Activated T-cell treated with anti-CD3 and anti-CD28 coated beads for 48 hours (primary cell): ENCODE data around the gene BEX4.

Source experiments
- DNase-seq: peaks from one replicate; pipeline ENCODE4 v3.0.0-alpha.2; 2020; ENCODE audit warnings: low read depth

Gene BEX4

GRCh38 chrX:103240155-103240554 is 25.2 kb downstream of the BEX4 start:
- no peak for DNase-seq

- DNase-seq, result no peak
Measured at GRCh38 chrX:103248553-103248952, 33.6 kb downstream of the BEX4 start.

DNA sequence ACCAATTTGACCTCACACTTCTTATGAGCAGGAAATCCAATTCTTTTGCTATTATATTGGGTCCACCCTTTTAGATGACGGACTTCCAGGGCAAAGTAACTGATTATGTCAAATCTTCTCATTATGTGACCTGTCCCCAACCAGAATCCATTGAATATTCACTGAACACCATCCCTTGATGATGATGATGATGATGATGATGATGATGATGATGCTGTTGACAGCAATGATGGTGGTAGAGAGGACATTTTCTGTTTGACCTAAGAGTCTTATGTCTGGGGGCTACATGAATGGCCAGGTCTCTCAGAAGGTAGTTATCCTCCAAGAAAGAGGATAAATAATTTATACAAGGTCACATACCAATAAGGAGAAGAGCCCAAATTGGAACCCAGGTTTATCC is 34.9 kb downstream of the BEX4 start:
- no peak for DNase-seq

- no peak for DNase-seq
Measured at GRCh38 chrX:103250977-103251376, 36.1 kb downstream of the BEX4 start.

DNA sequence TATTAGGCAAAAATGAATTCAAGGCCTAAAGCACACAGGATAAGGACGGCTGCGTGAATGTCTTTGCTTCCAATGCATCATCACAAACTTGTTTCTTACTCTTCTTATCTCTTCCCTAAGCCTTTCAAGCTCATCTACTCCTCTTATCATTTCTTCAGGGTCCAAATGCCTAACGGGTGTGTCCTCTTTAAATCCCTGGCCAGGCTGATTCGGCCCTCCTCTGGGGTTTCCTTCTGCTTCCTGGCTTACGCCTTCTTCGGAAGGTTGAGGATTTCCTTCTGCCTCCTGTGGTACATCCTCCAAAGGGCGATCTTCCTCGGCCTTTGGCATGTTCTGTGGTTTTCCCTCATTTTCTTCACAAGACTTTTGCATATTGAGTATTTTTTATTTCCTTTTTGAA is 38.7 kb downstream of the BEX4 start:
- DNase-seq, result no peak

DNA sequence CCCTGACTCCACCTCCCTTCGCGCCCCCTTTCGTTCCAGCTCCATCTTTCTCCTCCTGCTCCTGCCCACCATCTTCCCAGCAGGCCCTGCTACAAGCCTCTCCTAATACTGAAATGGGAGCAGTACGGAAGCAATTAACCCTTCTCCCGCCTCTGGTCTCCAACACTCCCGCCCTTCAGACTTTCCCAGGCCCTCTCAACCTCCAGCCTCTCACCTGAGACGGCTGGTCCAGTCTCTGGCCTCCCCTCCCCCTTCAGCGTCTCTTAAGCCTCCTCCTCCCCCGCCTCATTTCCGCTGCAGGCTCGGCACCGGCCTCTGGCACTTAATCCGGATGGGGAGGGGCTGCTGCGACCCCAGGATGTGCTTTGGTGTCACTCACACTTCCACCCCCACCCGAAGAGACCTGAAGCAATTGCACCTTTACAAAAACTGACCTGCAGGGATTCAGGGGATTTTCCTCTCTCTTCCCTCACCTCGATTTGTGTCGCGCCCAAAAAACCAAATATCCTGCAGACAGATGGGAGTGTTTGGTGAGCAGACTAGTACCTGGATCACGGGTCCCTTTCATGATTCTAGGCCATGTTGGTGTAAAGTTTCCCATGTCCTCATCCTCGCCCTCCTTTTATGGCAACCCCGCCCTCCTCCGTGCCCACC is 39.4 kb downstream of the BEX4 start:
- peak; percentile 27 for DNase-seq

DNA sequence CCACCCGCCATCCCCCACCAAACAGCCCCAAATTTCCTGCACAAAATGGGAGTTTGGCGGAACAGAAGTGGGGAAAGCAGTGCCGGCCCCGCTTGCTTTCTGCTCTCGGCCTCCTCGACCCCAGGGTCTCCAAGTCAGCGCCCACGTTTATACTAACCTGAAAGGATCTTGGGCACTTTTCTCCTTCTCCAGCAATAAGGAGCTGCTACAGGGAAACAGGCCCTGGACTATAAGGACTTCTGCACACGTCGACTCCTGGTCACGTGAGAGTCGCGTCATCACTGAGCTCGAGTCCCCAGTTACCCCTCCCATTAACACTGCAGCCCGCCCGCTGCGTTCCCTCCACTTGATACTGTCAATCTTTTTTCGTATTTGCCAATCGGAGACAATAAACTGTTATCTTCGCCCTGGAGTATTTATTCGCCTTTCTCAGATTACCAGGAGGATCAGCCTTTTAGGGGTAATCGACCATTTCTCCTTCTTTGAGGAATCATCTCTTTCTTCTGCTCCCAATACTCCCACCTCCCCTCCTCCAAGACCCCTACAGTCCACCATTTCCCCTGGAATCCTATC is 40.1 kb downstream of the BEX4 start, which contains the start of gene TCEAL8:
Gene TCEAL8 (minus strand): TSS at position 235 of the 573 bp plus-strand sequence. CDS start 1,176 bp downstream, outside the sequence.
- DNase-seq, result peak; percentile 37

DNA sequence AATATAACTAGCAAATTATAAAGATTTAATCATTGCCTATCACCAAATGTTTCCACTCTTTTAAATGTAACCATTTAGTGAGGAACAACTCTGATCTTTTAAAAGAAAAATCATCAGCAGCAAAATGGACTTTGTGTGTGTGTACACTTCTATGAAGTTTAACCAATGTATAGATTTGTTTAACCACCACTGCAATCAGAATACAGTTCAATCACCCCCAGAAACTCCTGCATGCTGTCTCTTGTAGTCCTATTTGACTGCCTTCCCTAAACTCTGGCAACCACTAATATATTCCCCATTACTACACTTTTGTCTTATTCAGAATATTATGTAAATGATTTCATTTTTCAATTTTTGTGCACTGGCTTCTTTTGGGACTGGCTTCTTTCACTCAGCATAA is 41.7 kb downstream of the BEX4 start:
- no peak for DNase-seq

GRCh38 chrX:103258275-103258674 is 43.4 kb downstream of the BEX4 start:
- DNase-seq, result no peak
